ACHN (cell line): Measurements from ENCODE around the gene MAPRE3.

Experiments
- DNase-seq: peaks from one replicate; pipeline ENCODE4 v3.0.0-alpha.2; 2015
- in situ Hi-C: cut with HindIII; loops from 2 replicates; pipeline ENCODE4 v1.10.0; 2017; ENCODE audit warnings: low sequenced_read_pairs, low pct_ligation_motif_present, low pct_unique_long_range_greater_than_20kb

MAPRE3 gene

GRCh38 chr2:27050996-27051901 is 80.8 kb downstream of the MAPRE3 start, which contains the start of gene AGBL5:
Gene AGBL5, plus strand, starts transcription at chr2:27051668. Its CDS starts 1,291 bp downstream, at chr2:27052959.
- DNase-seq: peak; percentile 93
- in situ Hi-C loops: no loop called here

- in situ Hi-C loops: no loop called here
- DNase-seq: no peak
These were observed 81.6 kb downstream of the MAPRE3 start for GRCh38 chr2:27051902-27052645.

- no peak for DNase-seq
- in situ Hi-C loops: no loop called here
These were observed 82.9 kb downstream of the MAPRE3 start for GRCh38 chr2:27053321-27053720.

GRCh38 chr2:27053776-27054175 is 83.3 kb downstream of the MAPRE3 start:
- in situ Hi-C loops: no loop called here
- DNase-seq: no peak

GRCh38 chr2:27054721-27055120 is 84.3 kb downstream of the MAPRE3 start:
- in situ Hi-C loops: no loop called here
- DNase-seq: no peak

GRCh38 chr2:27057184-27057583 is 86.7 kb downstream of the MAPRE3 start:
- in situ Hi-C loops: no loop called here
- no peak for DNase-seq

GRCh38 chr2:27058210-27058609 is 87.8 kb downstream of the MAPRE3 start:
- in situ Hi-C loops: no loop called here
- DNase-seq: no peak

GRCh38 chr2:27059141-27059820 is 88.8 kb downstream of the MAPRE3 start:
- no peak for DNase-seq
- in situ Hi-C loops: no loop called here

- in situ Hi-C loops: no loop called here
- DNase-seq: no peak
These were observed 89.9 kb downstream of the MAPRE3 start for GRCh38 chr2:27060323-27060722.

GRCh38 chr2:27065128-27065527 is 94.7 kb downstream of the MAPRE3 start:
- in situ Hi-C loops: no loop called here
- no peak for DNase-seq

GRCh38 chr2:27067385-27067784 is 96.9 kb downstream of the MAPRE3 start:
- DNase-seq: no peak
- in situ Hi-C loops: no loop called here

- in situ Hi-C loops: no loop called here
- no peak for DNase-seq
These were observed 99.0 kb downstream of the MAPRE3 start for GRCh38 chr2:27069436-27069835.

GRCh38 chr2:27069961-27070618 is 99.7 kb downstream of the MAPRE3 start:
- in situ Hi-C loops: no loop called here
- DNase-seq: no peak

GRCh38 chr2:27070653-27071276 is 100.3 kb downstream of the MAPRE3 start:
- no peak for DNase-seq
- in situ Hi-C loops: no loop called here

- peak; percentile 93 for DNase-seq
- in situ Hi-C loops: no loop called here
These were observed 101.0 kb downstream of the MAPRE3 start, which contains the start of gene OST4 for GRCh38 chr2:27071277-27071989. Gene OST4, minus strand, starts transcription at chr2:27071654.

- in situ Hi-C loops: no loop called here
These were observed 101.8 kb downstream of the MAPRE3 start for GRCh38 chr2:27071990-27072830.

GRCh38 chr2:27072920-27073319 is 102.5 kb downstream of the MAPRE3 start:
- no peak for DNase-seq

More at GRCh38 chr2:27071990-27072830, 101.8 kb downstream of the MAPRE3 start:
- DNase-seq: no peak

More at GRCh38 chr2:27072920-27073319, 102.5 kb downstream of the MAPRE3 start:
- in situ Hi-C loops: no loop called here
